CD4-positive, alpha-beta T cell (primary cell): ENCODE measurements around the gene IZUMO1. TPM values are rescaled to one million over a fixed set of nuclear protein-coding genes. Genes with fewer than 3 reads are reported as not detected.

Experiments
- ATAC-seq: fragments of 200-7000 bp; cut with Tn5 transposase; one replicate; pipeline ENCODE4 v1.10.0; 2022; ENCODE audit warnings: mild to moderate bottlenecking; ENCODE audit not compliant: poor library complexity
- CTCF ChIA-PET: fragments of 350-600 bp; sonication (Branson Sonifier 250); formaldehyde crosslinking; loops from one replicate; lab custom pipeline; 2021; ENCODE audit warnings: antibody characterized with exemption, inconsistent platforms; lab: Charles Lee
- POLR2A ChIA-PET: fragments of 350-600 bp; sonication (Branson Sonifier 250); formaldehyde crosslinking; loops from one replicate; lab custom pipeline; 2021; ENCODE audit warnings: antibody characterized with exemption, inconsistent platforms; lab: Charles Lee
- DNase-seq, 14 experiments: peaks; one replicate each; pipeline ENCODE4 v3.0.0-alpha.2; 2013 to 2020; ENCODE audit warnings: mixed read lengths in 2 of 14
- H3K27ac ChIP-seq, 2 donors: one replicate each; pipeline versions ENCODE4 v1.5.1 to v1.7.0; 2013; ENCODE audit warnings: low read length in 2 of 2, low read depth in 1 of 2, mild to moderate bottlenecking in 1 of 2
- H3K27me3 ChIP-seq, 2 experiments: 1 replicate in 1 of 2; 2 replicates in 1 of 2; pipeline versions ENCODE4 v1.6.1 to v1.7.0; 2013; ENCODE audit warnings: low read length in 2 of 2, control low read depth in 1 of 2, mild to moderate bottlenecking in 1 of 2, moderate library complexity in 1 of 2; ENCODE audit not compliant: insufficient read depth in 2 of 2, control insufficient read depth in 1 of 2
- H3K36me3 ChIP-seq: one replicate; pipeline ENCODE4 v1.6.1; 2013; ENCODE audit warnings: low read length, control low read depth; ENCODE audit not compliant: insufficient read depth
- H3K4me1 ChIP-seq: one replicate; pipeline ENCODE4 v1.6.1; 2013; ENCODE audit warnings: low read length, control low read depth; ENCODE audit not compliant: insufficient read depth
- H3K4me3 ChIP-seq: one replicate; pipeline ENCODE4 v1.5.1; 2013; ENCODE audit warnings: mild to moderate bottlenecking, low read length, moderate library complexity
- H3K9me3 ChIP-seq, 2 experiments: 1 replicate in 1 of 2; 2 replicates in 1 of 2; pipeline versions ENCODE4 v1.6.1 to v1.7.0; 2013; ENCODE audit warnings: low read length in 2 of 2, mild to moderate bottlenecking in 2 of 2, control low read depth in 1 of 2, moderate library complexity in 1 of 2; ENCODE audit not compliant: control insufficient read depth in 1 of 2, insufficient read depth in 1 of 2
- H3K27ac Mint-ChIP-seq: one replicate; pipeline ENCODE4 v1.8.0; 2020; ENCODE audit warnings: mixed read lengths
- H3K27me3 Mint-ChIP-seq: one replicate; pipeline ENCODE4 v1.8.0; 2021; ENCODE audit warnings: mixed read lengths
- H3K36me3 Mint-ChIP-seq: one replicate; pipeline ENCODE4 v1.8.0; 2021; ENCODE audit warnings: low read depth, mixed read lengths
- H3K4me1 Mint-ChIP-seq: one replicate; pipeline ENCODE4 v1.8.0; 2021; ENCODE audit warnings: low read depth, mixed read lengths
- H3K4me3 Mint-ChIP-seq: one replicate; pipeline ENCODE4 v1.8.0; 2020; ENCODE audit warnings: mild to moderate bottlenecking, mixed read lengths
- H3K9me3 Mint-ChIP-seq: one replicate; pipeline ENCODE4 v1.8.0; 2020; ENCODE audit warnings: mixed read lengths
- CTCF ChIP-seq: fragments of 200-600 bp; IDR thresholded peaks from one replicate; pipeline ENCODE4 v1.8.0; 2022; ENCODE audit warnings: antibody characterized with exemption, mild to moderate bottlenecking
- intact Hi-C, 2 experiments: fragments of 100-400 bp; cut with DNase I in 1 of 2; cut with micrococcal nuclease in 1 of 2; formaldehyde crosslinking; loops; one replicate each; pipeline versions ENCODE4 v1.15.1 to v1.9.0; 2023 to 2025; cut with DNase I, micrococcal nuclease
- total RNA-seq, 174 experiments: library from RNA in 2 of 174; stranded (reverse) in 2 of 174; gene quantifications; one replicate each; pipeline ENCODE4 v1.2.3 and lab custom pipeline; 2021 to 2026

The IZUMO1 gene
- total RNA-seq, 2 experiments from 2014 or later, result not detected

- H3K9me3 ChIP-seq, result no peaks in the 10 kb centered on the region
- DNase-seq (no peak), ATAC-seq (no peak)
- H3K27me3 ChIP-seq, result no peaks in the 10 kb centered on the region
- intact Hi-C loops, result loop anchor here (5.0 to 10.0 kb wide), 3 partner anchors 34 to 206 kb away; no protein-coding TSS in a partner anchor
- Mint-ChIP-seq H3K36me3 (peaks cover 4% of the 10 kb centered on the region), H3K9me3 (no peaks in the 10 kb centered on the region), H3K27ac (no peak overlapping the region), H3K27me3 (no peaks in the 10 kb centered on the region), H3K4me1 (peaks cover 21% of the 10 kb centered on the region), H3K4me3 (peak overlapping the region; percentile 39)
- no peak overlapping the region for H3K4me3 ChIP-seq
- POLR2A ChIA-PET, result interaction anchor here (0.6 kb wide), 1 partner anchor 59 kb away, joined by 3 read pairs; no protein-coding TSS in a partner anchor
- H3K36me3 ChIP-seq, result no peaks in the 10 kb centered on the region
- TF ChIP-seq CTCF, result no peak
- peaks cover 25% of the 10 kb centered on the region for H3K4me1 ChIP-seq
- CTCF ChIA-PET, result interaction anchor here (1.4 to 3.2 kb wide), 2 partner anchors 14 to 28 kb away, joined by 3 to 14 read pairs; no protein-coding TSS in a partner anchor
- H3K27ac ChIP-seq, result no peak overlapping the region
These were observed 35.5 kb downstream of the IZUMO1 start for GRCh38 chr19:48711106-48711662.

- peaks cover 12% of the 10 kb centered on the region for H3K36me3 ChIP-seq
- Mint-ChIP-seq H3K9me3 (no peaks in the 10 kb centered on the region), H3K27me3 (no peaks in the 10 kb centered on the region), H3K4me1 (peaks cover 7% of the 10 kb centered on the region), H3K4me3 (no peak overlapping the region), H3K27ac (no peak overlapping the region), H3K36me3 (peaks cover 25% of the 10 kb centered on the region)
- ATAC-seq (no peak), DNase-seq (no peak)
- TF ChIP-seq CTCF, result no peak
- H3K9me3 ChIP-seq, result no peaks in the 10 kb centered on the region
- CTCF ChIA-PET, result no interaction called here
- no peak overlapping the region for H3K4me3 ChIP-seq
- peaks cover 10% of the 10 kb centered on the region for H3K4me1 ChIP-seq
- no peaks in the 10 kb centered on the region for H3K27me3 ChIP-seq
- POLR2A ChIA-PET, result no interaction called here
- H3K27ac ChIP-seq, result no peak overlapping the region
- intact Hi-C loops, result no loop called here
These were observed 38.2 kb downstream of the IZUMO1 start for GRCh38 chr19:48708471-48708870.

- no peak for DNase-seq
- no peak for TF ChIP-seq CTCF
- POLR2A ChIA-PET, result no interaction called here
These were observed 41.3 kb downstream of the IZUMO1 start for GRCh38 chr19:48705431-48705830.

More at GRCh38 chr19:48705431-48705830, 41.3 kb downstream of the IZUMO1 start:
- no peaks in the 10 kb centered on the region for H3K27me3 ChIP-seq
- H3K27me3 Mint-ChIP-seq, result no peaks in the 10 kb centered on the region
- ATAC-seq, result no peak
- CTCF ChIA-PET, result no interaction called here
- H3K4me1 Mint-ChIP-seq, result no peaks in the 10 kb centered on the region
- intact Hi-C loops, result no loop called here
- H3K9me3 Mint-ChIP-seq, result no peaks in the 10 kb centered on the region
- H3K27ac ChIP-seq, result no peak overlapping the region
- H3K9me3 ChIP-seq, result no peaks in the 10 kb centered on the region
- H3K36me3 Mint-ChIP-seq, result peaks cover 39% of the 10 kb centered on the region
- no peaks in the 10 kb centered on the region for H3K4me1 ChIP-seq
- no peak overlapping the region for H3K27ac Mint-ChIP-seq
- H3K36me3 ChIP-seq, result peaks cover 13% of the 10 kb centered on the region
- H3K4me3 ChIP-seq, result no peak overlapping the region
- no peak overlapping the region for H3K4me3 Mint-ChIP-seq
